Smooth muscle cell (in vitro differentiated cells): ENCODE results near the gene PUM1. TPM values are rescaled to one million over a fixed set of nuclear protein-coding genes. Genes with fewer than 3 reads are reported as not detected.

ENCODE experiments used
- DNase-seq: peaks from one replicate; lab custom pipeline; 2025; ENCODE audit not compliant: unreplicated experiment; lab: John Stamatoyannopoulos, UW
- H2AFZ ChIP-seq: fragments of 200-600 bp; sonication (generic); 2 replicates; pipeline ENCODE4 v1.6.0; 2016; ENCODE audit warnings: antibody characterized with exemption, low read depth, mild to moderate bottlenecking
- H3F3A ChIP-seq: fragments of 200-600 bp; sonication (generic); 2 replicates; pipeline ENCODE4 v1.6.0; 2017; ENCODE audit warnings: antibody characterized with exemption, low read depth
- H3K27ac ChIP-seq: fragments of 200-600 bp; sonication (generic); 2 replicates; pipeline ENCODE4 v1.5.1; 2016; ENCODE audit warnings: low read depth, mild to moderate bottlenecking
- H3K27me3 ChIP-seq: fragments of 200-600 bp; sonication (generic); 2 replicates; pipeline ENCODE4 v1.6.1; 2016; ENCODE audit warnings: low read depth, mild to moderate bottlenecking
- H3K36me3 ChIP-seq: fragments of 200-600 bp; sonication (generic); 2 replicates; pipeline ENCODE4 v1.5.1; 2016; ENCODE audit warnings: low read depth
- H3K4me1 ChIP-seq: fragments of 200-600 bp; sonication (generic); 2 replicates; pipeline ENCODE4 v1.5.1; 2016; ENCODE audit warnings: low read depth
- H3K4me2 ChIP-seq: fragments of 200-600 bp; sonication (generic); 2 replicates; pipeline ENCODE4 v1.6.0; 2016; ENCODE audit warnings: mild to moderate bottlenecking
- H3K4me3 ChIP-seq: fragments of 200-600 bp; sonication (generic); 2 replicates; pipeline ENCODE4 v1.5.1; 2016; ENCODE audit warnings: mild to moderate bottlenecking
- H3K79me2 ChIP-seq: fragments of 200-600 bp; sonication (generic); 2 replicates; pipeline ENCODE4 v1.6.0; 2016; ENCODE audit warnings: low read depth, mild to moderate bottlenecking
- H3K9ac ChIP-seq: fragments of 200-600 bp; sonication (generic); 2 replicates; pipeline ENCODE4 v1.6.0; 2016; ENCODE audit warnings: low read depth
- H3K9me3 ChIP-seq: fragments of 200-600 bp; sonication (generic); replicated peaks from 2 replicates; pipeline ENCODE4 v1.5.1; 2016; ENCODE audit warnings: low read depth
- H4K20me1 ChIP-seq: fragments of 200-600 bp; sonication (generic); 2 replicates; pipeline ENCODE4 v1.6.0; 2016; ENCODE audit warnings: low read depth
- CTCF ChIP-seq: fragments of 200-600 bp; sonication (generic); IDR thresholded peaks from 2 replicates; pipeline ENCODE4 v1.5.1; 2017; ENCODE audit warnings: borderline replicate concordance, mild to moderate bottlenecking, antibody characterized with exemption; ENCODE audit not compliant: insufficient read depth, poor library complexity, severe bottlenecking
- WGBS: methylation state at CpG from one replicate; pipeline ENCODE4 v1.1.7; 2016; ENCODE audit warnings: low lambda C conversion rate; 5-methylcytosine and 5-hydroxymethylcytosine counted together
- polyA plus RNA-seq: library from polyadenylated mRNA; unstranded; fragments of >200 nt; fragmentation: Nextera tagmentation; extraction: Ambion mirVana; gene quantifications from 2 replicates; pipeline ENCODE4 v1.2.1, GENCODE V29; 2016
- total RNA-seq: library from RNA; depleted of rRNA; stranded (reverse); fragments of >200 nt; gene quantifications from 2 replicates; pipeline ENCODE4 v1.2.3, GENCODE V29; 2014

Gene PUM1
- total and polyA plus RNA-seq, 2 experiments from 2014 or later: 49.0 to 78.2 TPM

GRCh38 chr1:31110846-31111245, 45.3 kb upstream of the PUM1 start:
- Histone ChIP-seq H3K4me1 (peaks cover 14% of the 10 kb centered on the region), H3K9me3 (no peaks in the 10 kb centered on the region), H3K79me2 (no peaks in the 10 kb centered on the region), H3K9ac (no peak overlapping the region), H3F3A (no peaks in the 10 kb centered on the region), H3K27ac (peak overlapping the region; percentile 52), H3K27me3 (no peaks in the 10 kb centered on the region), H3K36me3 (no peaks in the 10 kb centered on the region), H4K20me1 (no peaks in the 10 kb centered on the region), H3K4me3 (no peak overlapping the region), H3K4me2 (no peak overlapping the region), H2AFZ (no peak overlapping the region)
- no peak for DNase-seq
- WGBS: 94% methylated on average over 7 of the region's 7 CpGs
- no peak for TF ChIP-seq CTCF

DNA sequence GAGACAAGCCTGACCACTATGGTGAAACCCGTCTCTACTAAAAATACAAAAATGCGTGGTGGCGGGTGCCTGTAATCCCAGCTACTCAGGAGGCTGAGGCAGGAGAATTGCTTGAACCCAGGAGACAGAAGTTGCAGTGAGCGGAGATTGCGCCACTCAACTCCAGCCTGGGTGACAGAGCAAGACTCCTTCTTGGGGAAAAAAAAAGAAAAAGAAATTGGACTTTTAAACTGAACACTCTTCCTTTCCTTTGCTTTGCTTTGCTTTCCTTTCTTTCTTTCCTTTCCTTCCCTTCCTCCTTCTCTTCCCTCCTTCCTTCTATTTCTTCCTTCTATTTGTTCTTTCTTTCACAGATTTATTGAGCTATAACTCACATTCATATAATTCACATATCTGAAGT, 43.3 kb upstream of the PUM1 start:
- H3K27ac ChIP-seq: no peak overlapping the region
- H3K4me1 ChIP-seq: peaks cover 14% of the 10 kb centered on the region
- H3K27me3 ChIP-seq: no peaks in the 10 kb centered on the region
- no peaks in the 10 kb centered on the region for H4K20me1 ChIP-seq
- DNase-seq: no peak
- no peaks in the 10 kb centered on the region for H3F3A ChIP-seq
- H3K4me2 ChIP-seq: no peak overlapping the region
- 92% methylated on average over 5 of the region's 5 CpGs for WGBS
- H3K36me3 ChIP-seq: no peaks in the 10 kb centered on the region
- no peak overlapping the region for H3K9ac ChIP-seq
- no peak overlapping the region for H2AFZ ChIP-seq
- no peak for TF ChIP-seq CTCF
- H3K79me2 ChIP-seq: no peaks in the 10 kb centered on the region
- no peak overlapping the region for H3K4me3 ChIP-seq
- no peaks in the 10 kb centered on the region for H3K9me3 ChIP-seq

GRCh38 chr1:31105646-31106045, 40.1 kb upstream of the PUM1 start:
- H3K9me3 ChIP-seq: no peaks in the 10 kb centered on the region
- WGBS: 92% methylated on average over 8 of the region's 8 CpGs
- no peaks in the 10 kb centered on the region for H3F3A ChIP-seq
- no peak overlapping the region for H2AFZ ChIP-seq
- H3K36me3 ChIP-seq: no peaks in the 10 kb centered on the region
- H3K79me2 ChIP-seq: no peaks in the 10 kb centered on the region
- TF ChIP-seq CTCF: no peak
- no peaks in the 10 kb centered on the region for H4K20me1 ChIP-seq
- H3K4me2 ChIP-seq: no peak overlapping the region
- DNase-seq: no peak
- no peak overlapping the region for H3K9ac ChIP-seq
- peaks cover 7% of the 10 kb centered on the region for H3K4me1 ChIP-seq
- H3K4me3 ChIP-seq: no peak overlapping the region
- no peaks in the 10 kb centered on the region for H3K27me3 ChIP-seq
- no peak overlapping the region for H3K27ac ChIP-seq

GRCh38 chr1:31102501-31102950, 37.0 kb upstream of the PUM1 start:
- DNase-seq: no peak
- no peaks in the 10 kb centered on the region for H3F3A ChIP-seq
- no peaks in the 10 kb centered on the region for H3K9me3 ChIP-seq
- no peak overlapping the region for H3K27ac ChIP-seq
- H3K36me3 ChIP-seq: no peaks in the 10 kb centered on the region
- no peaks in the 10 kb centered on the region for H4K20me1 ChIP-seq
- 65% methylated on average over 5 of the region's 5 CpGs for WGBS
- no peak overlapping the region for H3K4me2 ChIP-seq
- TF ChIP-seq CTCF: no peak
- no peaks in the 10 kb centered on the region for H3K27me3 ChIP-seq
- H3K4me3 ChIP-seq: no peak overlapping the region
- H3K9ac ChIP-seq: no peak overlapping the region
- peaks cover 7% of the 10 kb centered on the region for H3K4me1 ChIP-seq
- no peaks in the 10 kb centered on the region for H3K79me2 ChIP-seq
- H2AFZ ChIP-seq: no peak overlapping the region
